ENCODE data around the gene SIRT3. TPM values are rescaled to one million over a fixed set of nuclear protein-coding genes. Genes with fewer than 3 reads are reported as not detected.
"Not testable (repeated sequence)": the region's sequence is repeated elsewhere in the genome, so short reads cannot be mapped to it uniquely, and the experiment has no call there.

SIRT3 gene
- total RNA-seq, 1 donor from 2014 or later: 41.4 TPM

DNA sequence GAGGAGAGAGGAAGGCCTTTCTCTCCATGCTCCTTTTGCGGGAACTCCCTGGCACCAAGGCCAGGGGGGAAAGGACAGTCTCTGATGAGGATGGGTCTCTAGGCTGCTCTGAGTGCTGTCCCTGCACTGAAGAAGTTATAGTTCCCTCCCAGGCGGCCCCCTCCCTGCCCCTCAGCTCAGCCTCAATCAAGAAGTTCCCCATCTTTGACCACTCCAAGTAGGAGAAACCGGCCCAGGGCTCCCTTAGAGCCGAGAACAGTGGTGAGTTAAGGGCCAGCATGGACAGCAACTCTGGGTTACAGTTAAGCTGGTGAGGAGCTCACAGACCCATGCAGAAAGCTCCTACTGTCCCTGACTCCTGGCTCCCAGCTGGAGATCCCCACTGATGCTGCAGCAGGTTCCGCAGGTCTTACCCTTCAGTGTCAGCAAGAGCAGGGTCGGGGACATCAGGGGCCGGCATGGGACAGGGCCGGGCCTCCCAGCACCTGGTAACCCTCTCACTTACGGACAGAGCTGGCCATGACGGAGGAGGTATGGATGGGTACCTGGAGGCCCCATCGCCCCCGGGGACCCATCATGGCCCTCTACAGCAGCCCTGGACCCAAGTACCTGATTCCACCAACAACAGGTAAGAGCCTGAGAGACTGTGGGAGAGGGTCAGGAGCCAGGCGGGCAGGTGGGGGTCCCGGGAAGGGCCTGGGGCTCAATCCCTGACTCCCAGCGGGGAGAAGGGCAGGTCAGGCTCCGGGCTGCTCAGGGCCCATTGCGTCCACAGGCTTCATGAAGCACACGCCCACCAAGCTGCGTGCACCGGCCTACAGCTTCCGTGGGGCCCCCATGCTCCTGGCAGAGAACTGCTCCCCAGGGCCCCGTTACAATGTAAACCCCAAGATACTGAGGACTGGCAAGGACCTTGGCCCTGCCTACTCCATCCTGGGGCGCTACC lies 39.1 kb downstream of the SIRT3 start:
- peak; percentile 32 for DNase-seq
- ATAC-seq: no peak
- intact Hi-C loops (cut with micrococcal nuclease): no loop called here

DNA sequence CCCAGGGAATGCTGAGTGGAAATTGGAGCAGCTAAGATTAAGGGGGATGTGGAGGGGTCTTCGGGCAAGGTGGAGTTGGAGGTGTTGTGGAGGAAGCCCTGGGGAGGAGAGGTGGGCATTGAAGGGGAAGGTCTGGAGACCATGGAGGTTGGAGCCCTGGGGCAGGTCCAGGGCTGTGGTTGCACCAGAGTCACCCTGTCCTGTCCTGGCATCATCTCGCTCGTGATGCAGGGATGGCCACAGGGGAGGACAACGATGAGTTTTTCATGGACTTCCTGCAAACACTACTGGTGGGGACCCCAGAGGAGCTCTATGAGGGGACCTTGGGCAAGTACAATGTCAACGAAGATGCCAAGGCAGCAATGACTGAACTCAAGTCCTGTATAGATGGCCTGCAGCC lies 42.7 kb downstream of the SIRT3 start:
- intact Hi-C loops (cut with micrococcal nuclease); DNase-seq; ATAC-seq: not testable (repeated sequence)

- DNase-seq; ATAC-seq; intact Hi-C loops (cut with micrococcal nuclease): not testable (repeated sequence)
These were observed 43.4 kb downstream of the SIRT3 start, which contains the start of gene SCGB1C1 for GRCh38 chr11:192674-193128. Gene SCGB1C1 (plus strand): TSS chr11:193078. CDS start chr11:193100, 22 bp downstream.

- peak; percentile 60 for ATAC-seq
- peak; percentile 61 for DNase-seq
- intact Hi-C loops (cut with micrococcal nuclease): not testable (repeated sequence)
These were observed 44.4 kb downstream of the SIRT3 start for GRCh38 chr11:191490-192478.

DNA sequence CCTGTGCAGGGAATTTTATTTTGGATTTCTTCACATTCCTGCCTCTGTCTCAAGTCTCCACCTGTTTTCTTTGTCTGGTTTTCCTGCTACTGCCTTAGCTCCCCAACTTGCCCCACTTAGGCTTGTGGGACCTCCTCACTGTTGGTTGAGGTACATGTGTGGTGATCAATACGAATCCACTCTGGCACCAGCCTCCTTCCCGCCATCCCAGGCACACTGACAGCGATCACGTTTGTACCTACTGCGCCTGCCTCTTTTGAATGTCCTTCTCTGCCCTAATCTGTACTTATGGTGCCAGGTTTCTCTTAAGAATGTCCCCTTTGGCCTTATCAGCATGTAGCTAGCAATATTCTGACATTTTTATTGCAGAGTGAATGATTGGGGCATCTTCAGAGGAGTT lies 45.6 kb downstream of the SIRT3 start:
- DNase-seq; ATAC-seq; intact Hi-C loops (cut with micrococcal nuclease): not testable (repeated sequence)

DNA sequence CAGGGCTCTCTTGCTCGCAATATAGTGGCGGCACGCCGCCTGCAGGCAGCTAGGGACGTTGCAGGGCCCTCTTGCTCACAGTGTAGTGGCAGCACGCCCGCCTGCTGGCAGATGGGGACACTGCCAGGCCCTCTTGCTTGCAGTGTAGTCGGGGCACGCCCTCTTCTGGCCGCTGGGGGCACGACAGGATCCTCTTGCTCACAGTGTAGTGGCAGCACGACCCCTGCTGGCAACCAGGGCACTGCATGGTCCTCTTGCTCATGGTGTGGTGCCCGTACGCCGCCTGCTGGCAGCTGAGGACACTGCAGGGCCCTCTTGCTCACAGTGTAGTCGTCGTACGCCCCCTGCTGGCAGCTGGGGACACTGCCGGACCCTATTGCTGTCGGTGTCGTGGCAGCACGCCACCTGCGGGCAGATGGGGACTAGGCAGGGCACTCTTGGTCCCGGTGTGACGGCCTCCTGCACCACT lies 46.3 kb downstream of the SIRT3 start:
- DNase-seq: peak; percentile 34
- intact Hi-C loops (cut with micrococcal nuclease): not testable (repeated sequence)
- ATAC-seq: peak; percentile 67

- intact Hi-C loops (cut with micrococcal nuclease): not testable (repeated sequence)
- DNase-seq: peak; percentile 32
- peak; percentile 63 for ATAC-seq
These were observed 46.9 kb downstream of the SIRT3 start for GRCh38 chr11:189200-189783.

DNA sequence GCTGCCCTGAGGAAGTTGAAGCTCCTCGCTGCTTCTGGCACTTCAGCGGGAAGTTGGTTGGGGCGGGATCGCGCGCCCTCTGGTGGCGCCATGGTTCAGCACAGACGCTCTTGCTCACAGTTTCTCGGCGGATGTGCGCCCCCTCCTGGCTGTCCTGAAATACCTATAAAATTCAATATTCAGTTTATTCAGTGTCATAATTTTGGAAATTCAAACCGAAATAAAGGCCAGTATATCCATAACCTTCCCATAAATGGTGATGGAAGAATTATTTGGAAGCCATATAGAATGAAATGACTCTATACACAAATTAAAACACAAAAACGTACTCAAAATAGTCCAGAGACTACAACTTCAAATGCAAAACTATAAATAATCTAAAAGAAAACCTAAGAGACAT lies 55.9 kb downstream of the SIRT3 start:
- intact Hi-C loops (cut with micrococcal nuclease); DNase-seq; ATAC-seq: not testable (repeated sequence)

Other genes starting within 250 kb of the SIRT3 start
- not detected for gene SCGB1C1, start 43.3 kb downstream of the SIRT3 start, total RNA-seq
- 24.0 TPM for gene BET1L, start 28.9 kb downstream of the SIRT3 start, total RNA-seq
- gene RIC8A, start 28.6 kb downstream of the SIRT3 start, total RNA-seq: 60.3 TPM
- 92.3 TPM for gene PSMD13, start 634 bp upstream of the SIRT3 start, total RNA-seq
- gene NLRP6, start 42.1 kb upstream of the SIRT3 start, total RNA-seq: 0.32 TPM
- 7.2 TPM for gene PGGHG, start 52.8 kb upstream of the SIRT3 start, total RNA-seq
- not detected for gene IFITM5, start 63.2 kb upstream of the SIRT3 start, total RNA-seq
- 200 TPM for gene IFITM2, start 71.5 kb upstream of the SIRT3 start, total RNA-seq
- 101 TPM for gene IFITM1, start 77.7 kb upstream of the SIRT3 start, total RNA-seq
- gene IFITM3, start 84.5 kb upstream of the SIRT3 start, total RNA-seq: 259 TPM
- 0.50 TPM for gene B4GALNT4, start 133.2 kb upstream of the SIRT3 start, total RNA-seq
- 0.84 TPM for gene PKP3, start 157.9 kb upstream of the SIRT3 start, total RNA-seq
- 47.5 TPM for gene SIGIRR, start 178.7 kb upstream of the SIRT3 start, total RNA-seq
- gene ANO9, start 205.7 kb upstream of the SIRT3 start, total RNA-seq: 1.3 TPM
- 31.8 TPM for gene PTDSS2, start 213.9 kb upstream of the SIRT3 start, total RNA-seq

Data from left ventricle myocardium superior (tissue), 1 donor.